Stimulated activated naive CD8-positive, alpha-beta T cell treated with anti-CD3 and anti-CD28 coated beads, Interleukin-15, Interleukin-2, amounts not matched to agents 100 U/mL and 50 U/mL, for 24 hours (primary cell): Measurements from ENCODE around the gene RNF126.
"Not testable (repeated sequence)": the region's sequence is repeated elsewhere in the genome, so short reads cannot be mapped to it uniquely, and the experiment has no call there.

ENCODE experiments used
- ATAC-seq: fragments of 150-1000 bp; cut with Tn5 transposase; one replicate; pipeline ENCODE4 v1.10.0; 2021
- DNase-seq: peaks from one replicate; pipeline ENCODE4 v3.0.0; 2021

Gene RNF126

GRCh38 chr19:611481-611868 lies 51.5 kb downstream of the RNF126 start:
- DNase-seq (peak; percentile 71), ATAC-seq (peak; percentile 80)

GRCh38 chr19:610801-611480 lies 52.1 kb downstream of the RNF126 start:
- peak; percentile 68 for DNase-seq
- ATAC-seq = peak; percentile 37

GRCh38 chr19:610071-610800 lies 52.8 kb downstream of the RNF126 start:
- DNase-seq = peak; percentile 35
- ATAC-seq = peak; percentile 21

- DNase-seq (no peak), ATAC-seq (no peak)
Observed at GRCh38 chr19:609004-609346, 54.0 kb downstream of the RNF126 start.

- DNase-seq (no peak), ATAC-seq (no peak)
Observed at GRCh38 chr19:608155-609003, 54.6 kb downstream of the RNF126 start.

GRCh38 chr19:607301-608154 lies 55.5 kb downstream of the RNF126 start:
- ATAC-seq (no peak), DNase-seq (no peak)

DNA sequence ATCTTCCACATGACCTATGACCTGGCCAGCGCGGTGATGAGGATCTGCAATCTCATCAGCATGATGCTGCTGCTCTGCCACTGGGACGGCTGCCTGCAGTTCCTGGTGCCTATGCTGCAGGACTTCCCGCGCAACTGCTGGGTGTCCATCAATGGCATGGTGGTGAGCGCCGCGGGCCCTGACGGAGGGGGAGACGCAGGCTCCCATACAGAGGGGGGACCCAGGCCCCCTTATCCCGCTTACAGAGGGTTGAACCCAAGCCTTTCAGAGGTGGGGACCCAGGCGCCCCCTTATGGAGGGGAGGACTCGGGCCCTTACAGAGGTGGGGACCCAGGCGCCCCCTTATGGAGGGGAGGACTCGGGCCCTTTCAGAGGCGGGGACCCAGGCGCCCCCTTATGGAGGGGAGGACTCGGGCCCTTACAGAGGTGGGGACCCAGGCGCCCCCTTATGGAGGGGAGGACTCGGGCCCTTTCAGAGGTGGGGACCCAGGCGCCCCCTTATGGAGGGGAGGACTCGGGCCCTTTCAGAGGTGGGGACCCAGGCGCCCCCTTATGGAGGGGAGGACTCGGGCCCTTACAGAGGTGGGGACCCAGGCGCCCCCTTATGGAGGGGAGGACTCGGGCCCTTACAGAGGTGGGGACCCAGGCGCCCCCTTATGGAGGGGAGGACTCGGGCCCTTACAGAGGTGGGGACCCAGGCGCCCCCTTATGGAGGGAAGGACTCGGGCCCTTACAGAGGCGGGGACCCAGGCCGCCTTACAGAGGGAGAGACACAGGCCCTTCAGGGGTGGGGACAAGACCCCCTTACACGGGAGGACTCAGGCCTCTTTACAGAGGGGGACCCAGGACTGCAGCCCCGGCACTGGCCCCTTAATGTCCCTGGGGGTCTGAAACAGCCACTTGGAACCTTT lies 57.7 kb downstream of the RNF126 start:
- peak; percentile 46 for DNase-seq

GRCh38 chr19:604355-604754 lies 58.7 kb downstream of the RNF126 start:
- DNase-seq (peak; percentile 71), ATAC-seq (peak; percentile 81)

More for the DNA sequence above, 57.7 kb downstream of the RNF126 start:
- ATAC-seq = not testable (repeated sequence)

DNA sequence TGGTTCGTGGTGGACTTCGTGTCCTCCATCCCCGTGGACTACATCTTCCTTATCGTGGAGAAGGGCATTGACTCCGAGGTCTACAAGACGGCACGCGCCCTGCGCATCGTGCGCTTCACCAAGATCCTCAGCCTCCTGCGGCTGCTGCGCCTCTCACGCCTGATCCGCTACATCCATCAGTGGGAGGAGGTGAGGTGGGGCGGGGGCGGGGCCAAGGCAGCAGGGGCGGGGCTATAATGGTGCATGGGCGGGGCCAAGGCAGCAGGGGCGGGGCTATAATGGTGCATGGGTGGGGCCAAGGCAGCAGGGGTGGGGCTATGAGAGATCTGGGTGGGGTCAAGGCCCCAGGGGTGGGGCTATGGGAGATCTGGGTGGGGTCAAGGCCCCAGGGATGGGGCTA lies 59.2 kb downstream of the RNF126 start:
- not testable (repeated sequence) for ATAC-seq, DNase-seq

GRCh38 chr19:603302-603639 lies 59.7 kb downstream of the RNF126 start:
- not testable (repeated sequence) for DNase-seq, ATAC-seq

- ATAC-seq = no peak
- no peak for DNase-seq
Observed at GRCh38 chr19:602391-603301, 60.4 kb downstream of the RNF126 start.

DNA sequence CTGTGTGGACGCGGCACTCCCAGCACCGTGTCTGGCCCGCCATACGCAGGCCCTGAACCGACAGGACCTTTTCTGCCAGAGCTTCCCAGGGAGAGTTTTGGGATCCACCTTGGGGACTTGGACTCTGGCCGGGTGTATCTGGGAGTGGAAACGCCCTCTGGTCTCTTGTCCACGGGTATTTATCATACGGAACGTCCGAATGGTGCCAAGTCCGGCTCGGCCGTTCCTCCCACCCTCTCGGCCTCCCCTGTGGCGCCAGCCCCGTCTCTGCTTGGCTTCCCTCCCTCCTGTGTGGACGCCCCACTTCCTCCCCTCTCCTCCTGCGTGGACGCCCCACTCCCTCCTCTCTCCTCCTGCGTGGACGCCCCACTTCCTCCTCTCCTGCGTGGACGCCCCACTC lies 61.2 kb downstream of the RNF126 start:
- ATAC-seq = no peak
- no peak for DNase-seq

DNA sequence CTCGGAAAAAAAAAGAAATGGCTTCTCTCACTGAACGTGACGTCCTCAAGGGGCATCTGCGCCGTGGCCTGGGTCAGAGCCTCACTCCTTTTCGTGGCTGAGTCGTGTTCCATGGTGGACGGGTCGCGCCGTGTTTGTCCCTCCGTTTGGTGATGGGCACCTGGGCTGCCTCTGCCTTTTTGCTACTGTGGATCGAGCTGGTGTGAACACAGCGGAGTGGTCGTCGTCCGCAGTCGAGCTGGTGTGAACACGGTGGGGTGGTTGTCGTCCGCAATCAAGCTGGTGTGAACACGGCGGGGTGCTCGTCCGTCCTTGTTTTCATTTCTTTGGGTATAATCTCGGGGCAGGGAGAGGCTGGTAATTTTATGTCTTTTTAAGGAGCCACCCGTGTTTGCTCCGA lies 61.7 kb downstream of the RNF126 start:
- ATAC-seq = no peak
- DNase-seq = no peak
